Forelimb muscle (tissue), 1 donor: ENCODE measurements around the gene DAB1. TPM values are rescaled to one million over a fixed set of nuclear protein-coding genes. Genes with fewer than 3 reads are reported as not detected.

Experiments used
- DNase-seq: peaks from one replicate; pipeline ENCODE4 v3.0.0-alpha.2; 2013; ENCODE audit warnings: low read depth
- polyA plus RNA-seq: library from polyadenylated mRNA; unstranded; fragments of 120-200 nt; gene quantifications from one replicate; pipeline ENCODE4 v1.2.1, GENCODE V29; 2013; ENCODE audit not compliant: insufficient read length

DAB1 gene
- polyA plus RNA-seq, 1 donor: 3.6 TPM

GRCh38 chr1:57319165-57319564 lies 104.7 kb downstream of the DAB1 start:
- no peak for DNase-seq

- no peak for DNase-seq
Measured at GRCh38 chr1:57316861-57317260, 107.0 kb downstream of the DAB1 start.

GRCh38 chr1:57316291-57316690 lies 107.6 kb downstream of the DAB1 start:
- no peak for DNase-seq

GRCh38 chr1:57312869-57313268 lies 111.0 kb downstream of the DAB1 start:
- DNase-seq: no peak

- no peak for DNase-seq
Measured at GRCh38 chr1:57311411-57311810, 112.4 kb downstream of the DAB1 start.

- no peak for DNase-seq
Measured at GRCh38 chr1:57311006-57311405, 112.9 kb downstream of the DAB1 start.

- DNase-seq: no peak
Measured at GRCh38 chr1:57309630-57310029, 114.2 kb downstream of the DAB1 start.

- no peak for DNase-seq
Measured at GRCh38 chr1:57307392-57308170, 116.3 kb downstream of the DAB1 start.

- no peak for DNase-seq
Measured at GRCh38 chr1:57304591-57304990, 119.3 kb downstream of the DAB1 start.

GRCh38 chr1:57302812-57303596 lies 120.9 kb downstream of the DAB1 start:
- no peak for DNase-seq

- DNase-seq: no peak
Measured at GRCh38 chr1:57300186-57300585, 123.7 kb downstream of the DAB1 start.

GRCh38 chr1:57296726-57297250 lies 127.1 kb downstream of the DAB1 start:
- no peak for DNase-seq

GRCh38 chr1:57295326-57295725 lies 128.5 kb downstream of the DAB1 start:
- no peak for DNase-seq

GRCh38 chr1:57294177-57294576 lies 129.7 kb downstream of the DAB1 start:
- no peak for DNase-seq

GRCh38 chr1:57293214-57293613 lies 130.6 kb downstream of the DAB1 start:
- DNase-seq: no peak

- DNase-seq: no peak
Measured at GRCh38 chr1:57289781-57290180, 134.1 kb downstream of the DAB1 start.

GRCh38 chr1:57285992-57286391 lies 137.9 kb downstream of the DAB1 start:
- no peak for DNase-seq

- no peak for DNase-seq
Measured at GRCh38 chr1:57282411-57282810, 141.4 kb downstream of the DAB1 start.

- no peak for DNase-seq
Measured at GRCh38 chr1:57281324-57281723, 142.5 kb downstream of the DAB1 start.

GRCh38 chr1:57279909-57280666 lies 143.8 kb downstream of the DAB1 start:
- DNase-seq: no peak

GRCh38 chr1:57278558-57278957 lies 145.3 kb downstream of the DAB1 start:
- DNase-seq: no peak

- DNase-seq: no peak
Measured at GRCh38 chr1:57277681-57278080, 146.2 kb downstream of the DAB1 start.
